ENCODE measurements around the gene ZMIZ1. TPM values are rescaled to one million over a fixed set of nuclear protein-coding genes. Genes with fewer than 3 reads are reported as not detected.

Gene ZMIZ1
- total and polyA plus RNA-seq, 4 donors, result 43.0 to 178 (median 107) TPM

DNA sequence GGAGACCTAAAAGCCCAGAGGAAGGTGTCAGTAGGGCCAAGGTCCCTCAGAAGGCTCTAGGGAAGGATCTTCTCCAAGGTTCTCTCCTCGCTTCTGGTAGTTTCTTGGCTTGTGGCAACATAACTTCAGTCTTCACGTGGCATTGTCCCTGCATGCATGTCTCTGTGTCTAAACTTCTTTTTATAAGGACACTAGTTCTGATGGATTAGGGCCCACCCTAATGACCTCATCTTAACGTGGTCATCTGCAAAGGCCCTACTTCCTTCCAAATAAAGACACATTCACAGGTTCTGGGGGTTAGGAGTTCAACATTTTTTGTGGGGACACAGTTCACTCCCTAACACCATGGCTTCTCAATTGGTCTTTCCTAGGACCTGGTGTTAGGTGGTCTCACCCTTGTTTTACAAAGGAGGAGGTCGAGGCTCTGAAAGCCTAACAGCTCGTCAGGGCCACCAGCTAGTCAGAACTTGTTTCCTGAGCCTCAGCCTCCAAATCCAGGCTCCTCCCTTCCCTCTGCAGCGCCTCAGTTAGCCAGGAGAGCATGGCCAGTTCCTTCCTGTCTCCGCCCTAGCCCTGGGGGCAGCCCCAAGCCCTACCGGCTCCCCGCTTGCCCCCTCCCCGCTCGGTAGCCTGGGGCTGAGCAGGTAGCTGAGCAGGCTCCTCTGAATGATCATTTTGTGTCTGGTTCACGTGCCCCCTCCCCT, 168.8 kb downstream of the ZMIZ1 start:
- no peak for DNase-seq (ENCODE audit: low read depth in 4 of 6, low spot score in 6 of 6)
- Histone ChIP-seq H3K36me3 (ENCODE audit: control insufficient read depth, insufficient read depth, low read length) (peaks cover 37% of the 10 kb centered on the region), H3K27me3 (ENCODE audit: control insufficient read depth, insufficient read depth, low read length) (no peaks in the 10 kb centered on the region), H3K4me1 (ENCODE audit: control insufficient read depth, insufficient read depth, low read length) (peaks cover 80% of the 10 kb centered on the region), H3K27ac (ENCODE audit: low read depth, low read length) (peak overlapping the region; percentile 25), H3K4me3 (ENCODE audit: low read depth, low read length) (no peak overlapping the region), H3K9me3 (ENCODE audit: control insufficient read depth, insufficient read depth, low read length) (no peaks in the 10 kb centered on the region)
- WGBS (ENCODE audit: insufficient coverage), result 69% methylated on average over 10 of the region's 12 CpGs

DNA sequence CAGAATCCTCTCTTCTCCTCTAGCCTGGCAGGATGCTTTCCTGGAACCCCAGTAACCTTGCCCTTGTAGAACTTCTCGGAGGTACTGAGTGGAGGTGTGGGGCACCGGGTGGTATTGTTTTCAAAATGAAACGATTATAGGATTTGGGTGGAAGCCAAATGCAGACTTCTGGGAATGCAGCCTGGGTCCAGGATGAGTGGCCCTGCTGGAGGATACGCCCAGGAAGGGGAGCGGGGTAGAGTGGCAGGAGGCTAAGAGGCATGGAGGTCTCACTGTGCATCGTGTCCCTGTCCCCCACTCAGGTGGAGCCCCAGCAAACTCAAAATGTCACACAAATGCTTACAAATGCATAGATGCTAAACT, 169.4 kb downstream of the ZMIZ1 start:
- no peak for DNase-seq (ENCODE audit: low read depth in 4 of 6, low spot score in 6 of 6)
- Histone ChIP-seq H3K36me3 (ENCODE audit: control insufficient read depth, insufficient read depth, low read length) (peaks cover 32% of the 10 kb centered on the region), H3K27me3 (ENCODE audit: control insufficient read depth, insufficient read depth, low read length) (no peaks in the 10 kb centered on the region), H3K4me3 (ENCODE audit: low read depth, low read length) (no peak overlapping the region), H3K27ac (ENCODE audit: low read depth, low read length) (peak overlapping the region; percentile 25), H3K9me3 (ENCODE audit: control insufficient read depth, insufficient read depth, low read length) (no peaks in the 10 kb centered on the region), H3K4me1 (ENCODE audit: control insufficient read depth, insufficient read depth, low read length) (peaks cover 75% of the 10 kb centered on the region)
- WGBS (ENCODE audit: insufficient coverage), result 24% methylated on average over 3 of the region's 6 CpGs

DNA sequence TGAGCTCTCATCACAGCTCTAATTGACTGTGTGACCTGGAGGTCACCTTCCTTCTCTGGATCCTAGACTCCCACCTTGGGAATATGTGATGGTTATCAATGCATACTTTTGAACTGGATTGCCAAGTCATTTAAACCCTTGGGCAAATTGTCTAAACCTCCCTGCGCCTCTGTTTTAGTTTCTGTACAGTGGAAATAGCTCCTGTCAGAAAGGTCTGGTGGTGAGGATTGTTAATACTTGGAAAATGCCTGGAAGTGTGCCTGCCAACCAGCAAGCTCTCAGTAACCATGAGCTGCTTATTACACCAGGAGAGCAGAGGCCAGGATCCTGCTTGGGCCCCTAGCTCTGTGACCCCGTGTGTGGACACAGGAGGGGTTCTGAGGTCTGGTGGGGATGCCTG, 169.8 kb downstream of the ZMIZ1 start:
- Histone ChIP-seq H3K27me3 (ENCODE audit: control insufficient read depth, insufficient read depth, low read length) (no peaks in the 10 kb centered on the region), H3K27ac (ENCODE audit: low read depth, low read length) (peak overlapping the region; percentile 80), H3K4me1 (ENCODE audit: control insufficient read depth, insufficient read depth, low read length) (peaks cover 72% of the 10 kb centered on the region), H3K4me3 (ENCODE audit: low read depth, low read length) (no peak overlapping the region), H3K36me3 (ENCODE audit: control insufficient read depth, insufficient read depth, low read length) (peaks cover 32% of the 10 kb centered on the region), H3K9me3 (ENCODE audit: control insufficient read depth, insufficient read depth, low read length) (no peaks in the 10 kb centered on the region)
- DNase-seq (ENCODE audit: low read depth in 4 of 6, low spot score in 6 of 6), result no peak
- WGBS (ENCODE audit: insufficient coverage), result 71% methylated on average over 2 of the region's 2 CpGs

DNA sequence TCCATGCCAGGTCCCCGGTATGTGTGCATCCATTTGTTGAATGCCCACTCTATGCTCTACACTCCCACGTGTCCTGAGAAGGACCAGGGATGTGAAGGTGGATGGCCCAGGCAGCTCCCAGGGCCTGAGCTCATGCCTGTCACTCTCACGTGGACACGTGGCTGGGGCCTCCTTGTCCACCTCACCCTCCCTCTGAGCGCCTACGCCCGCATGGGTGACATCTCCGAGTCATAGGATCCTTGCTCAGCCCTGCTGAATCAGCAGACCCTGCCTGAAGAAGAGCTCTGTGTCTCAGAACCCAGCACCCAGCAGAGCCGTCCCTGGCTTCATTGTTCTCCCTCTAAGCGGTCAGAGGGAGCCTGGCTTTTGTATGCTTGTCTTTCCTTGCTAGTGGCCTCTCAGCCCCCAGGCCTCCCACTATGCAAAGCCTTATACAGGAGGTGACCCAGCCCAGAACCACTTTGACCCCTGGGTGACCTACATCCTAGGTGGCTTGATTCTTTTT, 170.6 kb downstream of the ZMIZ1 start:
- DNase-seq (ENCODE audit: low read depth in 4 of 6, low spot score in 6 of 6), result peak in 2 of 6 donors; percentile 66 to 67
- Histone ChIP-seq H3K27me3 (ENCODE audit: control insufficient read depth, insufficient read depth, low read length) (no peaks in the 10 kb centered on the region), H3K4me1 (ENCODE audit: control insufficient read depth, insufficient read depth, low read length) (peaks cover 79% of the 10 kb centered on the region), H3K27ac (ENCODE audit: low read depth, low read length) (peak overlapping the region; percentile 80), H3K36me3 (ENCODE audit: control insufficient read depth, insufficient read depth, low read length) (peaks cover 32% of the 10 kb centered on the region), H3K4me3 (ENCODE audit: low read depth, low read length) (no peak overlapping the region), H3K9me3 (ENCODE audit: control insufficient read depth, insufficient read depth, low read length) (no peaks in the 10 kb centered on the region)
- 25% methylated on average over 10 of the region's 10 CpGs for WGBS (ENCODE audit: insufficient coverage)

DNA sequence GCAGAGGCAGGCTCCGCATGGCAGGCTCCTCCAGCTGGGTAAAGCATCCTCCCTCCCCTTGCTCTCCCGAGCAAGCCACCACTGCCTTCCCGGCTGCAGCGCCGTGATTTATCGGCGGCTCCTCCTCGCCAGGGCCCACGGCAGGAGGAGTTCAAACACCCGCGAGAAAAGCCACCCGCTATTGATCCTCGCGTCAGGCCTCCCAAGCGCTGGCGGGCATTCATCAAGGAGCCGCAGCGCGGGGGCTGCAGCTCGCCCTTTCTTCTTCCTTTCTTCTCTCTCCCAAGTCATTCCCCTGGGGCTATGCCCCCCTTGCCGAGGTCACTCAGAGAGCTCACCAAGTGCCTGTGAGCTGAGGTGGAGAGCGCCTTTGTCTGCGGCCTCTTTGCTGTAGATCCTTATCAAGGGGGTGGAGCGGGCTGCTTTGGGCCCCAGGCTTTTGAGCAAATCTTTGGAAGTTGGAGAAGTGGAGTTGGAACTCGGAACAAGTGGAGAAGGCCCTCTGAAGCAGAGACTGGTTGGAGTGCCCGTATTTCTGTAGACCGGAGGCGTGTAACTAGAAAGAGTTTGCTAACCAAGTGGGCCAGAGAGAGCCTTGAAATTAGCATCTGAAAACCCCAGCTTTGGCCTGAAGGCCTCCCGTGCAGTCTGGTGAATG, 171.3 kb downstream of the ZMIZ1 start:
- Histone ChIP-seq H3K4me1 (ENCODE audit: control insufficient read depth, insufficient read depth, low read length) (peaks cover 82% of the 10 kb centered on the region), H3K4me3 (ENCODE audit: low read depth, low read length) (no peak overlapping the region), H3K9me3 (ENCODE audit: control insufficient read depth, insufficient read depth, low read length) (no peaks in the 10 kb centered on the region), H3K27ac (ENCODE audit: low read depth, low read length) (peak overlapping the region; percentile 85), H3K27me3 (ENCODE audit: control insufficient read depth, insufficient read depth, low read length) (no peaks in the 10 kb centered on the region), H3K36me3 (ENCODE audit: control insufficient read depth, insufficient read depth, low read length) (peaks cover 31% of the 10 kb centered on the region)
- 21% methylated on average over 27 of the region's 29 CpGs for WGBS (ENCODE audit: insufficient coverage)
- peak in 2 of 6 donors; percentile 66 to 88 for DNase-seq (ENCODE audit: low read depth in 4 of 6, low spot score in 6 of 6)

DNA sequence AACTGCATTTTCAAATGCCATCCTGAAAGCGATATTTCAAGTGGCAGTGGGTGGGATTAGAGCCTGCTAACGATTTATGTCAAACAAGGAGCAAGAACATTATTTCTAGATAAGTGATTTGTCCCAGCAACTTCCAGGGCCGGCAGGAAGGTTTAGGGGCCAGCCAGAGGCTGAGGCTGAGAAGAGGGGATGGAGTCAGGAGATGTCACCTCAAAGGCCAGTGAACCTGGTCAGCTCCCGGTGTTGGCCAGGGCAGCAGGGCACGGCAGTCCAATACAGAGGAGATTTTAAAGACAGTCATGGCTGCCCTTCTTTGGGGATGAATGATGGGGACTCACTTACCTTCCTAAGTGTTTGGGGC, 172.8 kb downstream of the ZMIZ1 start:
- Histone ChIP-seq H3K4me3 (ENCODE audit: low read depth, low read length) (peak overlapping the region; percentile 66), H3K9me3 (ENCODE audit: control insufficient read depth, insufficient read depth, low read length) (no peaks in the 10 kb centered on the region), H3K36me3 (ENCODE audit: control insufficient read depth, insufficient read depth, low read length) (peaks cover 30% of the 10 kb centered on the region), H3K27ac (ENCODE audit: low read depth, low read length) (peak overlapping the region; percentile 85), H3K27me3 (ENCODE audit: control insufficient read depth, insufficient read depth, low read length) (no peaks in the 10 kb centered on the region), H3K4me1 (ENCODE audit: control insufficient read depth, insufficient read depth, low read length) (peaks cover 82% of the 10 kb centered on the region)
- 39% methylated on average over 5 of the region's 5 CpGs for WGBS (ENCODE audit: insufficient coverage)
- peak in 1 of 6 donors; percentile 54 for DNase-seq (ENCODE audit: low read depth in 4 of 6, low spot score in 6 of 6)

DNA sequence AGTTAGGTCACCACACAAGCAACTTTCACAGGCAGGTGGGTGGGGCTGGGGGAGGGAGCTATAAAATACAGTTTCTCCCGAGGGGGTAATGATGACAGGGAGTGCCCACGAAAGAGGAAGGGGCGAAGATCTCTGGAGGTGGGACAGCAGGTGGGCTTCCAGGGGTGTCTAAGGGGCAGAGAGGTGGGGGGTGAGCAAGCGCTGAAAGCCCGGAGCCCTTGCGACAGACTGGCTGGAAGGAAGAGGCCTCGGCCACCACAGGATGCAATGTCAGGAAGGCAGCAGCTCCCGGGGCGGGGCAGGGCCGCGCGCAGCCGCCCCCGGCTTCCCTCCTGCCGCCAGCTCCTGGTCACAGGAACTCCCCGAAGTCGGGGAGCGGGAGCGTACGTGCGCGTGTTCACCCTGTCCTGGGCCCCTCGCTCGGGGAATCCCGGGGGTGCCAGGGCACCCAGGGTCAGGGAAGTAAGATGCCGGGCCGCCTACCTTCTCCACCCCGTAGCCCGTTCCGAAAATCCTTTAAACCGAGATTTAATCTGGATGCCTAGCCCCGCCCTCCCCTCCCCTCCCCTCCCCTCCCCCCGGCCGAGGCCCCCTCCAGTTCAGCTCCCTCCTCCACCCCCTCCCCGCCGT, 173.3 kb downstream of the ZMIZ1 start:
- Histone ChIP-seq H3K36me3 (ENCODE audit: control insufficient read depth, insufficient read depth, low read length) (peaks cover 32% of the 10 kb centered on the region), H3K9me3 (ENCODE audit: control insufficient read depth, insufficient read depth, low read length) (no peaks in the 10 kb centered on the region), H3K27me3 (ENCODE audit: control insufficient read depth, insufficient read depth, low read length) (no peaks in the 10 kb centered on the region), H3K4me1 (ENCODE audit: control insufficient read depth, insufficient read depth, low read length) (peaks cover 82% of the 10 kb centered on the region), H3K27ac (ENCODE audit: low read depth, low read length) (peak overlapping the region; percentile 85), H3K4me3 (ENCODE audit: low read depth, low read length) (peak overlapping the region; percentile 66)
- peak in 2 of 6 donors; percentile 56 to 69 for DNase-seq (ENCODE audit: low read depth in 4 of 6, low spot score in 6 of 6)
- WGBS (ENCODE audit: insufficient coverage), result 4% methylated on average over 27 of the region's 36 CpGs

DNA sequence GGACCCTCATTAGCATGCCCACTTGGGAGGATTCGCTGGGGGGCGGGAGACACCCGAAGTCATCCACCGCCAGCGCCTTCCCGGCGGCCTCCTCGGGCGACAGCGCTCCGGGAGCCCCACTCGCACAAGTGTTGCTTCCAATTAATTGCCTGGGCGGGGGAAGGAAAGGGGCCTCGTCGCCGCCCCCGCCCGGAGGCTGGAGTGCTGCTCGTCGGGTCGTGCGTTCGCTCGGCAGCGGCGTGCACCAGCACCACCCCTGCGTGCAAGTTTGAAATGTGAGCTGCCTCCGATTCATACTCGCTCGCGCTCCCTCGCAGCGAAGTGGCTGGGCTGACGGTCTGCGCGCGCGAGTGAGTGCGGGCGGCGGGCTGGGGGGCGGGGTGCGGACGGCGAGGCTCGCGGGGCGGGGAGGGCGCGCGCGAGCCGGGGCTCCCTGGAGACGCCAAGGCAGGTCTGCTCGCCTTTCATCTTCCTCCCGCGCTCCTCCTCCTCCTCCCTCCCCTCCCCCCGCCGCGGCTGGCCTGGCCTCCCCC, 173.9 kb downstream of the ZMIZ1 start:
- H3K36me3 ChIP-seq (ENCODE audit: control insufficient read depth, insufficient read depth, low read length), result peaks cover 37% of the 10 kb centered on the region
- peak overlapping the region; percentile 66 for H3K4me3 ChIP-seq (ENCODE audit: low read depth, low read length)
- H3K27me3 ChIP-seq (ENCODE audit: control insufficient read depth, insufficient read depth, low read length), result no peaks in the 10 kb centered on the region
- H3K27ac ChIP-seq (ENCODE audit: low read depth, low read length), result peak overlapping the region; percentile 85
- under 1% methylated on average over 54 of the region's 60 CpGs for WGBS (ENCODE audit: insufficient coverage)
- peak in 2 of 6 donors; percentile 91 to 95 for DNase-seq (ENCODE audit: low read depth in 4 of 6, low spot score in 6 of 6)
- H3K4me1 ChIP-seq (ENCODE audit: control insufficient read depth, insufficient read depth, low read length), result peaks cover 85% of the 10 kb centered on the region
- H3K9me3 ChIP-seq (ENCODE audit: control insufficient read depth, insufficient read depth, low read length), result no peaks in the 10 kb centered on the region

DNA sequence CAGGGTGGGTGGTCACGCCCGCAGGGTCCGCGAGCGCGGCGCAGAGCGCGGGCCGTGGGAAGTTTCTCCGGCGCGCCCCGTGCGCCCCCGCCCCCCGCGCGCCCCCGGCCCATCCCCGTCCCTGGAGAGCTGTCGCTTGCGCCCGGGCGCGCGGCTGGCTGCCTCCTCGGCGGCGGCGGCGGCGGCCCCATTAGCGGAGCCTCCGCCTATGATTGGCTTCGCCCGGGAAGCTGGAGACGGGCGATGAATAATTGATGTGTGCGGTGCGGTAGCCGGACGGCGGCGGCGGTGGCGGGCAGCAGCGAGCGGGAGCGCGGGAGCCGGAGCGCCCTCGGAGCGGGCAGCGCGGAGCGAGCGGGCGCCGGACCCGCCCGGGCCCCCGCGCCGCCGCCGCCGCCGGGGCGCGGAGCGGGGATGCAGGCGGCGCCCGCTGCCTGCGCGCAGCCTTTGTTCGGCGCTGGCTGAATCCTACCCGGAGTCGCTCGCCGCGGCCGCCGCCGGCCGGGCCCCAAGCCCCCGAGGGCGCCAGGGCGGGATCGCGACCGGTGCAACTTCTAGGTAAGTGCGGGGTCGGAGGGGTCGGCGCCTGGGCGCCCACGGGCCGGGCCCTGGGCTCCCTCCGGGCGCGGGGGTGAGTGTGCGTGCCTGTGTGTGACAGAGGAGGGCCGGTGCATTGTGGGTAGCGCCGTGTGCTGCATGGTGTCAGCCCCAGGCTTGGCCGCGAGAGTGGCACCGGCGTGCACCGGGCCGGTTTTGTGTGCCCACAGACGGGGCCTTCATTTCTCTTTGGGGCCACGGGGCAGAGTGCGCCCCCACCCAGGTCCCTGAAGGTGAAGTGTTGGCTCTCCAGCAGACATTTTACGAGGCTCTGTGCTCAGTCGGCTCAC, 174.7 kb downstream of the ZMIZ1 start:
- H3K27me3 ChIP-seq (ENCODE audit: control insufficient read depth, insufficient read depth, low read length), result no peaks in the 10 kb centered on the region
- H3K27ac ChIP-seq (ENCODE audit: low read depth, low read length), result peak overlapping the region; percentile 92
- H3K4me3 ChIP-seq (ENCODE audit: low read depth, low read length), result peak overlapping the region; percentile 66
- WGBS (ENCODE audit: insufficient coverage), result 1% methylated on average over 120 of the region's 120 CpGs
- H3K4me1 ChIP-seq (ENCODE audit: control insufficient read depth, insufficient read depth, low read length), result peaks cover 85% of the 10 kb centered on the region
- H3K9me3 ChIP-seq (ENCODE audit: control insufficient read depth, insufficient read depth, low read length), result no peaks in the 10 kb centered on the region
- DNase-seq (ENCODE audit: low read depth in 4 of 6, low spot score in 6 of 6), result peak in 2 of 6 donors; percentile 91 to 94
- H3K36me3 ChIP-seq (ENCODE audit: control insufficient read depth, insufficient read depth, low read length), result peaks cover 34% of the 10 kb centered on the region
